Nephron progenitor cell (in vitro differentiated cells): Measurements from ENCODE around the gene ABHD1.
"Not testable (repeated sequence)": the region's sequence is repeated elsewhere in the genome, so short reads cannot be mapped to it uniquely, and the experiment has no call there.

ENCODE experiments used
- DNase-seq: peaks from one replicate; pipeline ENCODE4 v3.0.0; 2021
- H3K27ac Mint-ChIP-seq: 2 replicates; pipeline ENCODE4 v1.8.0; 2021; ENCODE audit warnings: mild to moderate bottlenecking, moderate library complexity, mixed read lengths
- H3K27me3 Mint-ChIP-seq: 2 replicates; pipeline ENCODE4 v1.8.0; 2021; ENCODE audit warnings: mild to moderate bottlenecking, low read depth, mixed read lengths; ENCODE audit not compliant: poor library complexity
- H3K36me3 Mint-ChIP-seq: 2 replicates; pipeline ENCODE4 v1.8.0; 2021; ENCODE audit warnings: low read depth, mixed read lengths
- H3K4me1 Mint-ChIP-seq: 2 replicates; pipeline ENCODE4 v1.8.0; 2021; ENCODE audit warnings: mixed read lengths
- H3K4me3 Mint-ChIP-seq: 2 replicates; pipeline ENCODE4 v1.8.0; 2021; ENCODE audit warnings: mild to moderate bottlenecking, moderate library complexity, mixed read lengths
- H3K9me3 Mint-ChIP-seq: 2 replicates; pipeline ENCODE4 v1.8.0; 2021; ENCODE audit warnings: mild to moderate bottlenecking, moderate library complexity, mixed read lengths
- TF ChIP-seq, protein P1 (sequence below): fragments of 200-600 bp; sonication (generic); IDR thresholded peaks from 2 replicates; pipeline ENCODE4 v1.5.0; 2021; ENCODE audit warnings: antibody characterized with exemption

The ABHD1 gene

DNA sequence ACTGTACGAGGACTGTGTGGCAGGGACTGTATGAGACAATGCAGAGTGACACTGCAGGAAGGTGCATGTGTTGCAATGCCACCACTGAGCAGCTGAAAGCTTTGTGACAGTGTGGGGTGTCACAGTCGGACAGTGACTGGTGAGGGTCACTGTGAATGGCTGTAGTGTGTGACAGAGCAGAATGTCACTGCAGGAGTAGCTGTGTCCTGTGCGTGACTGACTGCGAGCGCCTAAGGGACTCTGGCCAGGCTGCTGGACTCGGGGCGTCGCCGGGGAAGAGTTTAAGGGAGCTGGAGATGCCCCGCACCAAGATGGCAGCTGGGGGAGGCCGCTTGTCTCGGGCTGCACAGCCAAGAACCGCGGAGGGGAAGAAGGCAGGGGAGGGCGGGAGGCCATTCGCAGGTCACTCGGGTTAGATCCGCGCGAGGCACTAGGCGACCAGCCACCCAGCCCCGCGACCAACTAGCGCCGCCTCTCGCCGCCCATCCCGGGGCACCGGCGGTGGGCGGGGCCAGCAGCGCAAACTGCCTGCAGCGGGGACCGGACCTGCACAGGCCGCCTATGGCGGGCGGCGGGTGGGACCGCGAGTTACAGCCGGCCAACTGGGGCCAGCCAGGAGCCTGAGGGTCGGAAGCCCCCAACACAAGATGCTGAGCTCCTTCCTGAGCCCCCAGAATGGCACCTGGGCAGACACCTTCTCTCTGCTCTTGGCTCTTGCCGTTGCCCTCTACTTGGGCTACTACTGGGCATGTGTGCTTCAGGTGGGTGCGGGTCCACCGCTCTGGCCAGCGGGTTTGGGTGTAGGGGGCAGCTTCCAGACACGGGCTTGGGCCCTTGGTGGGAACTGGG is at the start of gene ABHD1:
TSS of gene ABHD1 (plus strand) at position 514 of the 849 bp plus-strand sequence. CDS start at position 648, 134 bp downstream.
- DNase-seq: peak; percentile 79
- H3K27me3 Mint-ChIP-seq: peaks cover 60% of the 10 kb centered on the region
- no peak within 1 kb of the TSS for H3K27ac Mint-ChIP-seq
- TF ChIP-seq, protein P1, sequence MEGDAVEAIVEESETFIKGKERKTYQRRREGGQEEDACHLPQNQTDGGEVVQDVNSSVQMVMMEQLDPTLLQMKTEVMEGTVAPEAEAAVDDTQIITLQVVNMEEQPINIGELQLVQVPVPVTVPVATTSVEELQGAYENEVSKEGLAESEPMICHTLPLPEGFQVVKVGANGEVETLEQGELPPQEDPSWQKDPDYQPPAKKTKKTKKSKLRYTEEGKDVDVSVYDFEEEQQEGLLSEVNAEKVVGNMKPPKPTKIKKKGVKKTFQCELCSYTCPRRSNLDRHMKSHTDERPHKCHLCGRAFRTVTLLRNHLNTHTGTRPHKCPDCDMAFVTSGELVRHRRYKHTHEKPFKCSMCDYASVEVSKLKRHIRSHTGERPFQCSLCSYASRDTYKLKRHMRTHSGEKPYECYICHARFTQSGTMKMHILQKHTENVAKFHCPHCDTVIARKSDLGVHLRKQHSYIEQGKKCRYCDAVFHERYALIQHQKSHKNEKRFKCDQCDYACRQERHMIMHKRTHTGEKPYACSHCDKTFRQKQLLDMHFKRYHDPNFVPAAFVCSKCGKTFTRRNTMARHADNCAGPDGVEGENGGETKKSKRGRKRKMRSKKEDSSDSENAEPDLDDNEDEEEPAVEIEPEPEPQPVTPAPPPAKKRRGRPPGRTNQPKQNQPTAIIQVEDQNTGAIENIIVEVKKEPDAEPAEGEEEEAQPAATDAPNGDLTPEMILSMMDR: no peak
- H3K4me1 Mint-ChIP-seq: peaks cover 22% of the 10 kb centered on the region
- H3K9me3 Mint-ChIP-seq: peaks cover 12% of the 10 kb centered on the region
- peak within 1 kb of the TSS; percentile 85 for H3K4me3 Mint-ChIP-seq
- H3K36me3 Mint-ChIP-seq: no peaks in the 10 kb centered on the region

DNA sequence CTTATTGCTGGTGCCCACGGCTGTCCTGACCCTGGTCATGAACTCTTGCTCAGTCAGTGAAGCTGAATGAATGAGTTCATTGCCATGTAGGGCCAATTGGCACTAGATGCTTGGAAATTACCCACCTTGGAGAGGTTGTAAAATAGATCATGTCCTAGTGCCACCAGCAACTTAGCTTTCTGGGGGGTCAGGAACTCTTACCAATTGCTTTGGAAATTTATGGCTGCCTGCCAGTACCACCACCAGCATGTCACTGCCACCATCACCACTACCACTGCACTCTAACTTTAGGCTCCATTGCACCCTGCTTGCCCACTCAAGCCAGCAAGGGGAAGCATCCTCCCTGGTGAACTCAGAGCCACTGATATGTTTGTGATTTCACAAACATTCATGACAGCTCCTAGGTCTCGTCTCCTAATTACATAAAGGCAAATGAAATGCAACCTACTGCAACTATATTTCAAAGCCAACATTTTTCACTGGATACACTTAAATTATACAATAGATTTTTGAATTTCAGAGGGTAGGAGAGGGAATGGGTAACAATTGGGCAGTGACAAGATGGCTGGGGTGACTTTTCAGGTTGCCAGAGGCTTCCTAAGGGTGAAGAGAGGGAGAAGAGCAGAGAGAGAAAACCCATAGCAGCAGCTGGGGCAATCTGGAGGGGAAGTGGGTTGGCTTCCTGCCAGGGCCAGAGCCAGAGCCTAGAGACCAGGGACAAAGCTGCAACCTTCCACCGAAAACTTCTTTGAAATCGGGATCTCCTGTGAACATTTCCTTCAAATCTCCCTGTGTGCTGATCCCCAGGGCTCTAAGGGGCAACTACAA is 48.7 kb upstream of the ABHD1 start:
- Mint-ChIP-seq H3K27me3 (no peaks in the 10 kb centered on the region), H3K4me1 (peaks cover 86% of the 10 kb centered on the region), H3K36me3 (peaks cover 13% of the 10 kb centered on the region), H3K4me3 (no peak overlapping the region), H3K27ac (no peak overlapping the region), H3K9me3 (no peaks in the 10 kb centered on the region)
- TF ChIP-seq, protein P1: no peak
- DNase-seq: no peak

DNA sequence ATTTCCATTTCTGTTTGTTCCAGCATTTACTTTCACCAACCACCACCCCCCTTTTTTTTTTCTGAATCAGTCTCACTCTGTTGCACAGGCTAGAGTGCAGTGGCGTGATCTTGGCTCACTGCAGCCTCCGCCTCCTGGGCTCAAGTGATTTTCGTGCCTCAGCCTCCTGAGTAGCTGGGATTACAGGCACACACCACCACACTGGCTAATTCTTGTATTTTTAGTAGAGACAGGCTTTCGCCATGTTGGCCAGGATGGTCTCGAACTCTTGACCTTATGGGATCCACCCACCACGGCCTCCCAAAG is 48.1 kb upstream of the ABHD1 start:
- H3K27ac Mint-ChIP-seq, H3K36me3 Mint-ChIP-seq, H3K27me3 Mint-ChIP-seq, H3K4me3 Mint-ChIP-seq, H3K9me3 Mint-ChIP-seq, DNase-seq: not testable (repeated sequence)
- H3K4me1 Mint-ChIP-seq: peaks cover 86% of the 10 kb centered on the region

DNA sequence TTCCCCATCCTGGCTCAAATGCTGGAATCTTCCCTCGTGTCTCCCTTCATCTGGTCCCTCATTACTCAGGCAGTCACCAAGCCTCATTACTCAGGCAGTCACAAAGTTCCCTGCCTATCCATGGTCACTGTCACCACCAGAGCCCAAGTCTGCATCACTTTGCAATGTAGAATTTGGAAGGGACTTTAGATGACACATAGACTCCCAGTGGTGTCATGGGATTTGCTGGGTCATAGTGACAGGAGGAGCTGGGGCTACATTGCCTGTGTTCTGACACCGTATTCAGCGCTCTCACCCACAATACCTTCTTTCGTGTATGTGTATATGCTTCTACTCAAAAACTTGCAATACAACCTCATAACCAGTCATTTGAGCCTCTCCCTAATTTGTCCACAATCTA is 47.3 kb upstream of the ABHD1 start:
- Mint-ChIP-seq H3K27ac (no peak overlapping the region), H3K36me3 (no peaks in the 10 kb centered on the region)

DNA sequence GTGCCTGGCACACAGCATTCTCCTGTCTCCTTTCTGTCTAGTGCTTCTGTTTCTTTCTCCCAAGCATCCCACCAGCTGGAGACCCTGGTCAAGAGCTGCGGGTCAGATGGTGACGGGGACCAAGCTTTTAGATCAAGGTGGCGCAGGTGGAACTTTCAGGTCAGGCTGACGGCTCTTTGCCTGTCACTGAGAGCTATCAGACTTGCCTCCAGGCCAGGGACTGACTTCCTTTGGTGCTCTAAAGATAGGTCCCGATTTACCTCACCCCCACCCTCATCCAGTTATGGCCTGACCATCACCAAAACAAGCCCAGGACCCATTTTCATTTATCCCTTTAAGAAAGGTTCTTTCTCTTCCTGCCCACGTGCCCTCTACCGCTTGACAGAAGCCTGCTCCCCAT is 46.4 kb upstream of the ABHD1 start:
- Mint-ChIP-seq H3K4me3 (peak overlapping the region; percentile 16), H3K36me3 (no peaks in the 10 kb centered on the region), H3K27ac (peak overlapping the region; percentile 88), H3K9me3 (no peaks in the 10 kb centered on the region), H3K27me3 (no peaks in the 10 kb centered on the region), H3K4me1 (peaks cover 89% of the 10 kb centered on the region)
- TF ChIP-seq, protein P1: no peak
- no peak for DNase-seq

More for the DNA sequence above, 47.3 kb upstream of the ABHD1 start:
- TF ChIP-seq, protein P1: no peak
- H3K4me3 Mint-ChIP-seq: no peak overlapping the region
- no peak for DNase-seq
- no peaks in the 10 kb centered on the region for H3K27me3 Mint-ChIP-seq
- H3K9me3 Mint-ChIP-seq: no peaks in the 10 kb centered on the region
- H3K4me1 Mint-ChIP-seq: peaks cover 86% of the 10 kb centered on the region
